GM18526 (cell line): ENCODE data around the gene PRDM16.

Experiments
- POLR2A ChIP-seq: IDR thresholded peaks from 3 replicates; pipeline ENCODE4 v1.6.1; 2011; ENCODE audit not compliant: insufficient read length; ENCODE audit errors: extremely low read depth

The PRDM16 gene

DNA sequence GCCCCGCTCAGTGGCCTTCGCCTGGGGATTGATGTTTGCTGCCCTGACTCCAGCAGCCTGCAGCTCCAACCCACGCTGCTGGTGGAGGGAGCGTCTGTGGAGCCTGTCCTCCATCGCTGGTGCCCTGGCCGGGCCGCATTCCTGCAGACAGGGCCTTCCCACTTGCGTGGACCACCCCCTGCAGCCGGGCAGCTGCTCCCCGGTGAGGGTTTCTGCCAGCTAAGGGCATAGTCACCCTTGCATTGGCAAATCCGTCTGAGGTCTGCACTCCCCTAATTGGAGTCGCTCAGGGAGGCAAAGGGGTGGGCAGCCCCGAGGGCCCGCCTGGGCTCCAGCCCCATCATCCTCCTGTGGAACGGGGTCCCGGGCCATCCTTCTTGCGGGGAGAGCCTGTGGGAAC, 43.5 kb downstream of the PRDM16 start:
- TF ChIP-seq POLR2A = no peak

- no peak for TF ChIP-seq POLR2A
These were observed 44.2 kb downstream of the PRDM16 start for GRCh38 chr1:3113047-3113740.

- TF ChIP-seq POLR2A = no peak
These were observed 44.7 kb downstream of the PRDM16 start for GRCh38 chr1:3113741-3114056.

DNA sequence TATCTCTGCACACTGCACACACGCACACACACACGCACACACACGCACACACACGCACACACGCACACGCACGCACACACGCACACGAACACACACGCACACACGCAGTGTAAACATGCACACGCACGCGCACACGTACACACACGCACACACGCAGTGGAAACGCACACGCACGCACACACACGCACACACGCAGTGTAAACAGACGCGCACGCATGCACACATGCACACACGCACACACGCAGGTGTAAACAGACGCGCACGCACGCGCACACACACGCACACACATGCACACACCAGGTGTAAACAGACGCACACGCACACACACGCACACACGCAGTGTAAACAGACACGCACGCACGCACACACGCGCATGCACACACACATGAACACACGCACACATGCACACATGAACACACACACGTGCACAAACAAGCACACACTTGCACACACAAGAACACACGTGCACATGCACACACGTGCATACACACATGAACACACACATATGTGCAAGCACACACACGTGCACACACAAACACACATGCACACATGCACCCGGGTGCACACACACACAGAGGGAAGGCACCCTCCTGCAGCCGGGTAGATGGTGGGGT, 45.2 kb downstream of the PRDM16 start:
- no peak for TF ChIP-seq POLR2A

DNA sequence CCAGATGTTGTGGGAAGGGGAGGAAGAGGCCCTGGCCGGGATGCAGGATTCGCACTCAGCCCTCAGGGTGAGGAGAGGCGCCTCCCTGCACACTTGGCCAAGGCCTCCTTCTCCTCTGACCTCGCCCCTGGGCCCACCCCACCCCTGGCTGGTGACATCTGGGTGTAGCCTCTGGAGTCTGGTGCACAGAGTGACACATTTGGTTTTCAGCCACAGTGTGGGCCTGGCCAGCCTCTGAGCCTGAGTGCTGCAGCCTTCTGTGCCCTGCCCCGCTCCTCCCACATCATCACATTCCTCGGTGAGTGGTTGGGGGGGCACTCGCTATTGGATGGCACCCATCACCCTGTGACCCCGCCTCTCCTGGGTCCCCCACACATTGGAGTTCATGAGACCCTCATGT, 45.8 kb downstream of the PRDM16 start:
- TF ChIP-seq POLR2A = no peak

GRCh38 chr1:3115275-3116149, 46.5 kb downstream of the PRDM16 start:
- TF ChIP-seq POLR2A = no peak

GRCh38 chr1:3116150-3116510, 47.1 kb downstream of the PRDM16 start:
- TF ChIP-seq POLR2A = no peak

DNA sequence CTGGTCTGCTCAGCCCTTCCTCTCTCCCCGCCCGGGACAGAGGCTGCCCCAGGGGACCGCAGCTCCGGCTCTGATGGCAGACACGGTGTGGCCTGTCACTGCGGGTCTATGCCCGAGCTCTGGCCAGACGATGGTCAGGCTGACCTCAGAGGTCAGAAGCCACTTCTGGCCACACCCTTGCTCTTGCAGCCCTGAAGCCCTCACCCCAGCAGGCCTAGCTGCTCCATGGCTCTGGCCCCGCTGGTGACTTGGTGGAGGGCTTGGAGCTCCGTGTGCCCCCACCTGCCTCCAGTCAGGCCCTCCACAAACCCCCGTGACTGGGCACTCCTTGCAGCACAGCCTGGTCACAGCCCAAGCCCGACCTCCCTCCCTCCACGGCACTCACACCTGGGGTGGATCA, 47.6 kb downstream of the PRDM16 start:
- TF ChIP-seq POLR2A = no peak

DNA sequence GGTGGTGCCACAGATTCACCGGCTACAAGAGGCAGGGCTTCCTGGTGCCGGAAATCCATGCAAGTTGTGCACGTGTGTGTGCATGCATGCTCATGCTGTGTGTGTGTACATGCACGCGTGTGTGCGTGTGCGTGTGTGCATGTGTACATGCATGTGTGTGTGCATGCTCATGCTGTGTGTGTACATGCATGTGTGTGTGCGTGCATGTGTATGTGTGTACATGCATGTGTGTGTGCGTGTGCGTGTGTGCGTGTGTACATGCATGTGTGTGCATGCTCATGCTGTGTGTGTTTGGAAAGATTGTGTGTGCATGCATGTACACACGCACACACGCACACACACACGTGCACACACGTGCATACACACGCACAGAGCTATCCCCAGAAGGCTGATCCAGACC, 48.9 kb downstream of the PRDM16 start:
- no peak for TF ChIP-seq POLR2A

DNA sequence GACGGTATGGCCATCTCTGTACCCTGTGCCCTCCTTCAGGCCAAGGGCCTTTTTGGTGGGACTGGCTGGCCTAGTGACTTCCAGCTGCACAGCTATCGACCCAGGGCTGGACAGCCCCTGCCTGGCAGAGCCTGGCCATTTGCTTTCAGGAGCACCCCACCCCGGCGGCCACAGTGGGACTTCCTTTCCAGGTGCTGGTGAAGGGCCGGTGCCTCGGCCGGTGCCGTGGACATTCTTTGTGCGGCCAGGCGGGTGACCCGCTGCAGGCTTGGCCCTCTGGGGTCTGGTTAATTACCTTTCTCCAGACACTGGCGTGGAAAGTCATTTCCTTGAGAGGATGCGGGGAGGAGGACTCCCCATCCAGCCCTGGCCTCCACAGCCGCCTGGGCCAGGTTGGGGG, 50.1 kb downstream of the PRDM16 start:
- TF ChIP-seq POLR2A = no peak

- no peak for TF ChIP-seq POLR2A
These were observed 50.7 kb downstream of the PRDM16 start for GRCh38 chr1:3119725-3120124.

- no peak for TF ChIP-seq POLR2A
These were observed 51.1 kb downstream of the PRDM16 start for GRCh38 chr1:3120140-3120539.

- no peak for TF ChIP-seq POLR2A
These were observed 52.0 kb downstream of the PRDM16 start for GRCh38 chr1:3120994-3121393.

DNA sequence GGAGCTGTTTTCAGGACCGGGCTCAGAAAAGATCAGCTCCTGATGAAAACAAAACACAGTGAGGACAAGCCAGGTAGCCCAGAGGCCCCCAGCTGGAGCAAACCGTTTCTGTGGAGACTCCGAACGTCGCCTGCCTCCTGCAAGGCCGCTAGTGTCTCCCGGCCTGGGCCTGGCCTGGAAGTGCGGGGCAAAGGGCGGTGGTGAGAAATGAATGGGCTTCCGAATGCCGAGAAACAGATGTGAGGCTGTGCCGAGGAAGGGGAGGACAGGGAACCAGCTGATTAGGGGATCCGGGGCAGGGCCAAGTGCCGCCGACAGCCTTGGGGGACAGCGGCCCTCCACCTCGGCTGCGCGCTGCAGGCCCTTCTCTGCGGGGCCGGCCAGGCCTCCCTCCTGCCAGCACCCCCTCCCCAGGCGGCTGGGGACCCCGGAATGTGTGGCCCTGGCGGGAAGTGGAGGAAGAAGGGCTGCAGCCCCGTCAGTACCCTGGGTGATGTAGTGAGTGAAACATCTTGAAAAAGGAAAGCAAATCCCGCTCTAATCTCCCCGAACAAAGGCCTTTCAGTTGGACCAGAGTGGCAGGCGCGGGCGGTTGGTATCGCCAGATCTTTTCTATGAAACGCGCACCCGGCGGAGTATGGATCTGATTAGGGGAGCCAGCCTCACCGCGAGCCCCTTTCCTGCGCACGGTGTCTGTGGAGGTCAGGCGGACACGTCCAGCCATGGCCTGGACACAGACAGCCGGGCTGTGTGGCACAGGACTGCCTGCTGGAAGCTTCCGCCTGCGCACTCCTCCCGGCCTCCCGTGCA, 52.6 kb downstream of the PRDM16 start:
- TF ChIP-seq POLR2A = no peak

- no peak for TF ChIP-seq POLR2A
These were observed 53.3 kb downstream of the PRDM16 start for GRCh38 chr1:3122311-3122710.
